Smooth muscle cell of the pulmonary artery (primary cell): ENCODE results near the gene OR4K5. TPM values are rescaled to one million over a fixed set of nuclear protein-coding genes. Genes with fewer than 3 reads are reported as not detected.

Experiments
- total RNA-seq: library from RNA; depleted of rRNA; stranded (reverse); fragments of >200 nt; gene quantifications from 2 replicates; pipeline ENCODE4 v1.2.3, GENCODE V29; 2014

The OR4K5 gene, protein sequence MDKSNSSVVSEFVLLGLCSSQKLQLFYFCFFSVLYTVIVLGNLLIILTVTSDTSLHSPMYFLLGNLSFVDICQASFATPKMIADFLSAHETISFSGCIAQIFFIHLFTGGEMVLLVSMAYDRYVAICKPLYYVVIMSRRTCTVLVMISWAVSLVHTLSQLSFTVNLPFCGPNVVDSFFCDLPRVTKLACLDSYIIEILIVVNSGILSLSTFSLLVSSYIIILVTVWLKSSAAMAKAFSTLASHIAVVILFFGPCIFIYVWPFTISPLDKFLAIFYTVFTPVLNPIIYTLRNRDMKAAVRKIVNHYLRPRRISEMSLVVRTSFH
- not detected in 2 replicates for total RNA-seq

DNA sequence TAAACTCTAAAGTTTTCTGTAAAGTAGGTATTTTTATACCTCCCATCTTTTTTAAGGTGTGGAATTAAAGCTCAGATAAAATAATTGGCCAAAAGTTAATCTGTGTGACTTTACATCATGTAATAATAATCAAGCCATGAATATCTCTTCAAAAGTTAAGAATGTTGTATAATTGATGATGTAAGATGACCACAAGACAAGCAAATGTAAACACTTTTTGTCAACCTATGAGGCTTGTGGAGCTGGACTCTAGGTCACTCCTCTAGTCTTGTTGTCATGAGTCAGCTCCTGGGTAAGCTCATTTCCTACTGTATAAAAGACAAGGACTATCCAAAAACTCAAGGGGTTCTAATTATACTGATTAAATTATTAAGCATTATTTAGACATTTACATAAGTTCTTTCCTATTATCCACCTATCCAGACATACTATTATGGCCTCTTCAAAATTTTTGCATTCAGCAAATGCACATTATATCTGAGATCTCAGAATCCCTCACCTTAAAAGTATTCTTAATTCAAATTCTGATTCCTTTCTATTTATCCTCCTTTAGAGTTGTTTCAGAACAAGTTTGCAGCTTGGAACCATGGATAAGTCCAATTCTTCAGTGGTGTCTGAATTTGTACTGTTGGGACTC, at the start of gene OR4K5:
Gene OR4K5, plus strand, starts transcription at position 587 of the 637 bp plus-strand sequence. Its CDS starts 0 bp downstream, at position 587.

DNA sequence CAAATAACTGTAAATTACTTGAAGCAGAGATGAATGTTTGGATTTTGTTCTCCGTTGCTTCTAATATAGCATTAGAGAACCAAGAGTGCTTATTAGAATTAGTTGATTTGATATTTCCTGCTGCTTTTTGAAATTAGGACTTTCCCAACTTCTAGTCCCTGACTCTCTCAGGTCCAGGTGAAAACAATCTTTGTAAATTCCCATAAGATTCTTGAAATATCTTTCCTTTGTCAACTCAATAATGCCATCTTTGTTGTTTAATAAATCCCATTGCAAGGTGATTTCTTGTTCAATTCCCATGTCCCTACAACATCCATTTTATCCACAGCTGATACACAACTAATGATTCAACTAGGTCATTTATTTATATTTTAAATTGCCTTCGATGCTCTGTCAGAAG, 45.6 kb upstream of the OR4K5 start, which contains the start of gene OR4K2:
Gene OR4K2, plus strand, starts transcription at position 301 of the 400 bp plus-strand sequence. CDS start 1,126 bp downstream, outside the sequence.

DNA sequence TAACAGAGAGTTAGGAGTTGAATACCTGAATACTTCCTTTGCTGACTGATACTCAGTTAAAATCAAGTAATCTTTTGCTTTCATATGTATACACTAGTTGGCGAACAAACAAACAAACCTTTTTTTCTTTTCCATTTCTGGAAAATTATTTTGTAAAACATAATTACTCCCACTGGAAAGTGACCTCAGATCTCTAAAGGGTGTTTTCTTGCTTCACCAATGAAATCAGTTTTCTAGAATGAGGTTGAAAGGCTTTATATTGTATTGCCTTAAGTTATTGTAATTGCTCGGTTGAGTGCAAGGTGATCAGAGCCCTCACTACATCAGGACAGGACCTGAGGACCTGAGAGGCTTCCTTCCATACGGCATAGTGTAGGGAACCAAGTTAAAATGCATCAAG, 10.2 kb downstream of the OR4K5 start, which contains the start of gene OR4K1:
Gene OR4K1, plus strand, starts transcription at position 301 of the 400 bp plus-strand sequence. CDS start 4,750 bp downstream, outside the sequence.

Other genes with a start within 250 kb of the OR4K5 start
- not detected in 2 replicates for gene OR11H2, start 206.7 kb upstream of the OR4K5 start, total RNA-seq
- not detected in 2 replicates for gene OR4Q3, start 177.0 kb upstream of the OR4K5 start, total RNA-seq
- not detected in 2 replicates for gene OR4M1, start 147.1 kb upstream of the OR4K5 start, total RNA-seq
- gene OR4N2, start 116.8 kb upstream of the OR4K5 start, total RNA-seq = not detected in 2 replicates
- gene OR4K2, start 45.5 kb upstream of the OR4K5 start, total RNA-seq = not detected in 2 replicates
- not detected in 2 replicates for gene OR4K1, start 10.3 kb downstream of the OR4K5 start, total RNA-seq
- not detected in 2 replicates for gene OR4K15, start 55.0 kb downstream of the OR4K5 start, total RNA-seq
- gene OR4Q2, start 81.6 kb downstream of the OR4K5 start, total RNA-seq = not detected in 2 replicates
- gene OR4K14, start 98.7 kb downstream of the OR4K5 start, total RNA-seq = not detected in 2 replicates
- not detected in 2 replicates for gene OR4K13, start 115.4 kb downstream of the OR4K5 start, total RNA-seq
- not detected in 2 replicates for gene OR4L1, start 139.4 kb downstream of the OR4K5 start, total RNA-seq
- not detected in 2 replicates for gene OR4K17, start 190.1 kb downstream of the OR4K5 start, total RNA-seq
- not detected in 2 replicates for gene OR4N5, start 218.2 kb downstream of the OR4K5 start, total RNA-seq